Mesodermal cell (in vitro differentiated cells): ENCODE measurements around the gene POM121L2.

ENCODE experiments used
- H3K27ac ChIP-seq: 2 replicates; pipeline ENCODE4 v1.7.0; 2013; ENCODE audit warnings: mild to moderate bottlenecking, low read depth, low read length, moderate library complexity; ENCODE audit not compliant: severe bottlenecking
- H3K36me3 ChIP-seq: 2 replicates; pipeline ENCODE4 v1.7.1; 2013; ENCODE audit warnings: mild to moderate bottlenecking, low read length, moderate library complexity; ENCODE audit not compliant: control insufficient read depth, insufficient read depth
- H3K4me1 ChIP-seq: one replicate; pipeline ENCODE4 v1.7.1; 2013; ENCODE audit warnings: mild to moderate bottlenecking, low read length; ENCODE audit not compliant: insufficient read depth, control insufficient read depth, poor library complexity, severe bottlenecking
- H3K4me3 ChIP-seq: 2 replicates; pipeline ENCODE4 v1.7.0; 2013; ENCODE audit warnings: low read length, control low read depth, mild to moderate bottlenecking; ENCODE audit not compliant: insufficient read depth, poor library complexity, severe bottlenecking; ENCODE audit errors: extremely low read depth
- H3K9me3 ChIP-seq: 2 replicates; pipeline ENCODE4 v1.7.1; 2013; ENCODE audit warnings: mild to moderate bottlenecking, low read length, moderate library complexity; ENCODE audit not compliant: control insufficient read depth
- WGBS, 2 experiments: methylation state at CpG; one replicate each; pipeline ENCODE4 v1.1.5; 2013; ENCODE audit warnings: missing lambda C conversion rate in 2 of 2; ENCODE audit not compliant: insufficient coverage in 2 of 2; 5-methylcytosine and 5-hydroxymethylcytosine counted together

POM121L2 gene

GRCh38 chr6:27293436-27294098 lies 18.5 kb downstream of the POM121L2 start:
- Histone ChIP-seq H3K4me3 (peak overlapping the region; percentile 11), H3K4me1 (peaks cover 16% of the 10 kb centered on the region), H3K27ac (no peak overlapping the region), H3K36me3 (no peaks in the 10 kb centered on the region), H3K9me3 (no peaks in the 10 kb centered on the region)
- WGBS, 2 experiments, result 15 to 25% methylated on average over 16 to 20 of the region's 28 CpGs

- Histone ChIP-seq H3K9me3 (no peaks in the 10 kb centered on the region), H3K4me1 (peaks cover 9% of the 10 kb centered on the region), H3K4me3 (peak overlapping the region; percentile 21), H3K36me3 (no peaks in the 10 kb centered on the region), H3K27ac (no peak overlapping the region)
- 40 to 47% methylated on average over 5 of the region's 10 CpGs for WGBS, 2 experiments
Measured at GRCh38 chr6:27290850-27291208, 21.2 kb downstream of the POM121L2 start.

- Histone ChIP-seq H3K4me1 (peaks cover 9% of the 10 kb centered on the region), H3K36me3 (no peaks in the 10 kb centered on the region), H3K27ac (peak overlapping the region; percentile 29), H3K9me3 (no peaks in the 10 kb centered on the region), H3K4me3 (peak overlapping the region; percentile 21)
- 10 to 11% methylated on average over 15 to 18 of the region's 25 CpGs for WGBS, 2 experiments
Measured at GRCh38 chr6:27290065-27290849, 21.8 kb downstream of the POM121L2 start.

- H3K4me3 ChIP-seq, result peak overlapping the region; percentile 39
- 0 to 1% methylated on average over 28 to 30 of the region's 33 CpGs for WGBS, 2 experiments
- H3K4me1 ChIP-seq, result peaks cover 9% of the 10 kb centered on the region
- H3K9me3 ChIP-seq, result no peaks in the 10 kb centered on the region
- H3K27ac ChIP-seq, result no peak overlapping the region
- no peaks in the 10 kb centered on the region for H3K36me3 ChIP-seq
Measured at GRCh38 chr6:27288136-27289044, 23.7 kb downstream of the POM121L2 start.

GRCh38 chr6:27287751-27288135 lies 24.3 kb downstream of the POM121L2 start:
- Histone ChIP-seq H3K4me3 (peak overlapping the region; percentile 39), H3K27ac (no peak overlapping the region), H3K9me3 (no peaks in the 10 kb centered on the region), H3K4me1 (peaks cover 9% of the 10 kb centered on the region), H3K36me3 (no peaks in the 10 kb centered on the region)
- WGBS, 2 experiments, result 14% methylated on average over 4 of the region's 8 CpGs; no CpG with 5 or more reads in 1 of the 2 experiments

GRCh38 chr6:27286141-27286540 lies 25.9 kb downstream of the POM121L2 start:
- H3K4me3 ChIP-seq, result no peak overlapping the region
- no peak overlapping the region for H3K27ac ChIP-seq
- no peaks in the 10 kb centered on the region for H3K36me3 ChIP-seq
- WGBS, 2 experiments, result 82 to 94% methylated on average over 1 to 2 of the region's 2 CpGs
- H3K4me1 ChIP-seq, result peaks cover 9% of the 10 kb centered on the region
- no peaks in the 10 kb centered on the region for H3K9me3 ChIP-seq

GRCh38 chr6:27283279-27283678 lies 28.8 kb downstream of the POM121L2 start:
- Histone ChIP-seq H3K36me3 (no peaks in the 10 kb centered on the region), H3K27ac (no peak overlapping the region), H3K9me3 (no peaks in the 10 kb centered on the region), H3K4me1 (no peaks in the 10 kb centered on the region), H3K4me3 (no peak overlapping the region)
- WGBS, 2 experiments, result 89 to 90% methylated on average over 15 to 16 of the region's 16 CpGs

- Histone ChIP-seq H3K4me1 (no peaks in the 10 kb centered on the region), H3K4me3 (no peak overlapping the region), H3K36me3 (no peaks in the 10 kb centered on the region), H3K9me3 (no peaks in the 10 kb centered on the region), H3K27ac (no peak overlapping the region)
- WGBS, 2 experiments, result no CpG with 5 or more reads among the region's 1 CpG
Measured at GRCh38 chr6:27281569-27281968, 30.5 kb downstream of the POM121L2 start.

GRCh38 chr6:27281105-27281539 lies 31.0 kb downstream of the POM121L2 start:
- Histone ChIP-seq H3K4me1 (no peaks in the 10 kb centered on the region), H3K4me3 (peak overlapping the region; percentile 58), H3K27ac (no peak overlapping the region), H3K36me3 (no peaks in the 10 kb centered on the region), H3K9me3 (no peaks in the 10 kb centered on the region)
- 0 to 3% methylated on average over 4 to 7 of the region's 13 CpGs for WGBS, 2 experiments

GRCh38 chr6:27280540-27281000 lies 31.5 kb downstream of the POM121L2 start:
- Histone ChIP-seq H3K4me3 (peak overlapping the region; percentile 58), H3K36me3 (no peaks in the 10 kb centered on the region), H3K9me3 (no peaks in the 10 kb centered on the region), H3K27ac (no peak overlapping the region), H3K4me1 (no peaks in the 10 kb centered on the region)
- 0 to 2% methylated on average over 6 to 7 of the region's 9 CpGs for WGBS, 2 experiments
